GM19238 (cell line): Measurements from ENCODE around the gene GAS5.
"Not testable (repeated sequence)": the region's sequence is repeated elsewhere in the genome, so short reads cannot be mapped to it uniquely, and the experiment has no call there.

Experiments
- DNase-seq: peaks from one replicate; pipeline ENCODE4 v3.0.0; 2011; ENCODE audit warnings: low spot score; ENCODE audit not compliant: insufficient read length

The GAS5 gene

DNA sequence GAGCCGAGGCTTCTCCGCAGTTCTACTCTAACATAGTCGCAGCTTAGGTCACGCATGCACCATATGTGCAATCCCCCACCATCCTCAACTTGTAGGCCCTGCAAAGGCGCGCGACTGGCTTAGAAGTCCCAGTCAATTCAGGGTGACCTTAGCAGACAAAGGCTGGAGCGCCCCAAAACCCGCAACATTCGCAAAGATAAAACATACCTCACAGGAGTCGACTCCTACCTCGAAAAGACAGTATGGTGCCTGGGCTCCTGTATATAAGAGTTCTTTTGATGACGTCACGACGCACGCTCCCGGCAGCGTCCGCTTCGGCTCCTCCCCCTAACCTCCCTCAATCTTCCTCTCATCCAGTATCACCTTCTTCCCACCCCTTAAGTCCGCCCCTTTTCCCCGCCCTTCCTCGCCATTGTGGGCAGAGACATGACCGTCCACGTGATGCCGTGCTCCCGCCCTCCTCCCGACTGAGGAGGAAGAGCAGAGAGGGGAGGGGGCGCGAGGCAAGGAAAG lies at the start of gene GAS5:
TSS of gene GAS5 (minus strand) at position 237 of the 513 bp plus-strand sequence.
- peak; percentile 68 for DNase-seq

DNA sequence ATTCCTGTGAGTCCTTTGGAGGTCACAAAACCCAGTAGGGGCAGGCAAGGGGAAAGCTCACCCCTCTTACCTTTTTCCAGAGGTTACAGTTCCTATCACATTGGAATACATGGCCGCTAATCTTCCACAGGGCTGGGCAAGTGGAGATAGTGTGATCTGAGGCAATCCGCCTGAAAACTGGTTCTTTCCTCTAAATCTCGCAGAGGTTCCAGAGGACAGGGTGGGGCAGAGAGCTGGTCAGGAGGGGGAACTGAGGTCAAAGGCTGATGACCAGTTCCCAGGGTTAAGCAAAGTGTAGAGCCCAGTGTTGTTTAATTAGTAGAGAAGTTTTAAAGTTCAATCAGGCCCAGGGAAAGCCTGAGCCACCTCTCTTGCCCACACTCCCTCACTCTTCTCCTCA lies 49.4 kb upstream of the GAS5 start, which contains the start of gene SERPINC1:
TSS of gene SERPINC1 (minus strand) at position 179 of the 400 bp plus-strand sequence. CDS start at position 111, 68 bp downstream.
- no peak for DNase-seq

DNA sequence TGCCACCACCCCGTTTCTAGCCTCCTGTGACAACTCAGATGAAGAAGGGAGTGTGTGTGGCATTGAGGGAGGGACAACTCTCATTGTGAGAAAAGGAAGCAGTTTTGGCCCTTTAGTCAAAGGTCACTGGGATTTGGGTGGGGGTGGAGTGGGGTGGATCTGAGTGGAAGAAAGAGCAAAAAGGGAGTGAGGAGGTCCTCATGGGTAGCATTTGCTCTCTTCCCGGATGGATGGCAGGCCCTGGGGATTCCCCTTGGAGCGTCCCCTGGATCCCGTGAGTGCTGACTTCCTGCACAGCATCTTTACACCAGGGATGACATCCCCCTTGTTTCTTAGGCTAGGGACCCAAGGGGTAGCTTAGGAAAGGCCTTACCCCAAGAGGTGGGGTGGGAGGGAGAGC lies 48.9 kb upstream of the GAS5 start:
- no peak for DNase-seq

DNA sequence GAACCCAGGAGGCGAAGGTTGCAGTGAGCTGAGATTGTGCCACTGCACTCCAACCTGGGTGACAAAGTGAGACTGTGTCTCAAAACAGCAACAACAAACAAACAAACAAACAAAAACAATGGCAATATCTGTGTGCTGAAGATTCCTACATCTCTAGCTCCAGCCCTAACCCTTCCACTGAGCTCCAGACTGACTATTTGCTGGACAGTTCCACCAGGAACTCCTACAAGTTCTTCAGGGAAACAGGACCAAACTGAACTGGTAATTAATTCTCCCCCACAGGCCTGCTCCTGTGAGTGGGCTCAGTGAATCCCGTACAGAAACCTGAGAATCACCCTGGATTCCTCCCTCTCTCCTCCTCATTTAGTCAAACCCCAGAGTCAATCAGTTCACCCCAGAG lies 47.8 kb upstream of the GAS5 start:
- DNase-seq, result no peak

DNA sequence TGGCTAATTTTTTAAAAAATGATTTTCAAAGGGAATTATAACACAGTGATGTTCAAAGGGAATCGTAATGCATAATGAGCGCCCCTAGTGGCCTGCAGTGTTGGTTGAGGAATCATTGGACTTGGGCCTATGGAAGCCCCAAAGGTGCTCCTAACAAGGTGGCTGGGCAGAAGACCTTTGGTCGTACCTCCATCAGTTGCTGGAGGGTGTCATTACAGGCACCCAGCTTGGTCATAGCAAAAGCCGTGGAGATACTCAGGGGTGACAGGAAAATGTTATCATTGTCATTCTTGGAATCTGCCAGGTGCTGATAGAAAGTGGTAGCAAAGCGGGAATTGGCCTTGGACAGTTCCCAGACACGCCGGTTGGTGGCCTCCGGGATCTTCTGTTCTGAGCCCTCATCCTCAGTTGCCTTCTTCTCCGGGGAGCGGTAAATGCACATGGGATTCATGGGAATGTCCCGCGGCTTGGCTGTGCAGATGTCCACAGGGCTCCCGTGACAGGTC lies 46.6 kb upstream of the GAS5 start:
- DNase-seq, result peak; percentile 32

DNA sequence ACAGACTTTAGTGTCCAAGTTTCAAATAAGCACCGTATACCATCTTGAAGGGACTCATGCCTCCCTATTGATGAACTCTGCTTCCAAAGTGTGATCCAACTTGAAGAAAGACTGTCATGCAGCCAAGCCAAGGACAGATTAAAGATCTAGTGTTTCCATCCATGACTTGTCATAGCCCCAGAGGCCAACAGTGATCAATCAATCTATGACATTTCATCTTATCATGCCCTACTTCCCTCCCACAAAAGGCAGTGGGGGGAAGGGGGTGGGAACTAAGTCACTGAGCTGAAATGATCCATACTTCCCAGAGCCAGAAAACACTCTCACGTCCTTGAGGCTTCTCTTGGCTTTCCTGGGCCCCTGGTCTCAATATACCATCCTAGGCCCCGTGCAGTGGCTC lies 45.3 kb upstream of the GAS5 start:
- no peak for DNase-seq

DNA sequence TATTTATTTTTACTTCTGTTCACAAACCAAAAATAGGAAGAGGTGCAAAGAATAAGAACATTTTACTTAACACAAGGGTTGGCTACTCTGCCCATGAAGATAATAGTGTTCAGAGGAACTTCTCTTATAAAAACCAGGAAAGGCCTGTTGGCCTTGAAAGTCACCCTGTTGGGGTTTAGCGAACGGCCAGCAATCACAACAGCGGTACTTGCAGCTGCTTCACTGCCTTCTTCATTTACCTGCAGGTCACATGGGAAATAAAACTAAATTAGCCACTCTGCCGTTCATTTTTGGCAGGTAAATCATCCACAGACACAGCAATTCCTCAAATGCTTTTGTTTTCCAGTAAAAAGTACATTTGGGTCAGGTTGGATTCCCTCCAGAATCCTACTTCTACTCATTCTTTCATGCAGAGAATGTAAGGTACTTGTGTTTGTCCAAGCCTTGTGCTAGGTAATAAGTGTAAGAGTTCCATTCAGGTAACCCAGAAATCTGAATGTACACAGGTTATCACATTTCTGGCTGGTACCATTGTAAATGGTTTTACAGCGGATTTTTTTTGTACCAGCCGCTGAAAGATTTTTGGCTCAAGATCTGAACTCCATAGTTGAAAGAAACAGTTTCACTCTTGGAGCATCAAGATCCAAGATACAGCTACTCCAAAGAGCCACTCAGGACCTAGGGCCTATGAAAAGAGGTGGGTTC lies 36.2 kb upstream of the GAS5 start:
- no peak for DNase-seq

DNA sequence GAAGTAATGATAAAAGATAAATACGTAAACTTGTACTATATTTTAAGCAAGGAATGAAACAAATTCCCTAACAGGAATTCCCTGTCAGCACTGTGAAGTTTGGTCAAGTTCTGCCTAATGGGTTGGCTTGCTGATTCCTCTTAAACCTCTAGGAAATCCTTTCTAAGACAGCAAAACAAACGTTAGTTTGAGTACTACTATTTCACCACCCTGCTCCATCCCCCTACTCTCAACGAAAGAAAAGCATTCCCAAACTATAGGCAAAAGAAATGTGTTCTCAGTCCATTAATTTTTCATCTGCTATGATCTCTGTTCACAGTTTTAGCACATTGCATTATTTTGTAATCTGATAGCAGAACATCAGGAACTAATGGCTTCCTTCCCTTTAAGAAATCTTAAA lies 33.2 kb upstream of the GAS5 start:
- DNase-seq, result no peak

DNA sequence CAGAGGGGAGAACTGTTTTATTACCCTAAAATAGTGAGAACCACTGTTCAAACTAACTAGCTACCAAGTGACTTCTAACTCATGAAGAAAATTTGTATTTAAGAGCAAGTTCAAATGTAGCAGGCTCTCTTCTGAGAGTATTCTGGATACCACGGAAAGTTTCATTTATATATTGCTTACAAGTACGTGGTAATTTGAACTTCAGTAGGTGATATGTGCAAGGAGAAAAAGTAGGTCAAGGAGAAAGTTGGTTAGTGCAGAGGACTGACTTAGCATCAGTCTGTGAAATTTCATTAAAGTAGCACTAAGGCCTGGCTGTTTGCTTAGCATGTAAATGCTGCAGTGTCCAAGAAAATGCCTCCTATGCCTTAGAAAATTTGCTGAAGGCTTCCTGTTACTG lies 32.6 kb upstream of the GAS5 start:
- DNase-seq, result no peak

DNA sequence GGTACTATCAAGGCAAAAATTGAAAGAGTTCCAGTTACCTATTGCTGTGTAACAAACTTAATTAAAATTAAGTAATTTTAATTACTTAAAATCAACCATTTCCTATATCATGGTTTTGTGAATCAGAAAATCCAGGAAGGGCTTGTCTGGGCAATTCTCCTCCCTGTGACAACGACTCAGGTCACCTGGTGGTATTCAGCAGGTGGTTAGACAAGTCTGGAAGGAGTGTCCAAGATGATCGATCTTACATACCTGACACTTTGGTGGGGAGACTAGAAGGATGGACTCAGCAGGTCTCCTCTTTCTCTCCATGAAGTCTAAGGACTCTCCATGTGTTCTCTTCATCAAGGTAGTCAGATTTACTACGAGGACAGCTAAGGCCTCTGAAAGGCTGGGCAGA lies 26.4 kb upstream of the GAS5 start:
- DNase-seq, result no peak

DNA sequence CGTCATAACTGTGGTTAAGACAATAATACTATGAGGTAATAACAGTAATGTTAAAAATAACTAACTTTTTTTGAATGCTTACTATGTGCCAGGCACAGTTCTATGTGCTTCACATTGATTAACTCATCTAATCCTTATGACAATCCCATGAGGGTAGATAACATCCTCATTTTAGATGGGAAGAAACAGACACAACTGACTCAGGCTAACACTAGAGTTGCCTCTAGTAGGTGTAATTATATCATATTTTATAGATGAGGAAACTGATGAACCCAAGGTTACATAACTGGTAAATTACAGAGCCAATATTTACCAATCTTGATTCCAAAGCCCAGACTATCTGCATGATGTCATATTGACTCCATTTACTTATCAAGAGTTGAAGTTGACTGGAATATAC lies 25.8 kb upstream of the GAS5 start:
- DNase-seq, result no peak

DNA sequence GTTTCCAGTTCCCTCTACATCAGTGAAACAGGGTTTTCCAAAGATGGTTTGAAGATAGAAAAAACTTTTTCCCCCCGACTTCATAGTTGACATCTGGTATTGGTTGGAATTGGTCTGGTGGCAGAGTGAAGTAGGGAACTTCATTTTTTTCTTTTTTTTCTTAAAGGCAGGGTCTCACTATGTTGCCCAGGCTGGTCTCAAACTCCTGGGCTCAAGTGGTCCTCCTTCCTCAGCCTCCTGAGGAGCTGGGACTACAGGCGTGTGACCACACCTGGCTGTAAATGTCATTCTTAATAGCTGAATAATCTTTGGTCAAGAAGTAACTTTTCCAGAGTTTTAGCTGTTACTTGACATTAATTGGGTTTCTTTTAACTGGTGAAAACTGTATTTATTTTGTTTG lies 22.1 kb upstream of the GAS5 start:
- DNase-seq, result no peak

DNA sequence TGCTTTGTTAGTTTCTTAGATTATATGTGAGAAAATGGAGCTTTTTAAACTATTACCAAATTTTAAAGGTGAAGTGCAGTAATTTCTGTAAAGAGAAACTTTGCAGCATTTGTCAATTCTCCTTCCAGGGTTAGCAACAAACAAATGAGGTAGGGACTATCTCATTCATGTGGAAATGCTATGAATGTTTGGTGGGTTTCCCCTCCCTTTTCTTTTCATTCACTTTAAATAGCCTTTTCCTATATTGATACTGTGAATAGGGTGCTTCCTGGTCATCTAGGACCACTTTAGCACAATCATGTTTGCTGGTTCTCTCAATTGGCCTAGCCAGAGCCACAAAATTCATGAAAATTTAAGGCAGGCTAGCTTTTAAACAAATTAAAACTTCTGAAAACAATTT lies 21.0 kb upstream of the GAS5 start:
- no peak for DNase-seq

DNA sequence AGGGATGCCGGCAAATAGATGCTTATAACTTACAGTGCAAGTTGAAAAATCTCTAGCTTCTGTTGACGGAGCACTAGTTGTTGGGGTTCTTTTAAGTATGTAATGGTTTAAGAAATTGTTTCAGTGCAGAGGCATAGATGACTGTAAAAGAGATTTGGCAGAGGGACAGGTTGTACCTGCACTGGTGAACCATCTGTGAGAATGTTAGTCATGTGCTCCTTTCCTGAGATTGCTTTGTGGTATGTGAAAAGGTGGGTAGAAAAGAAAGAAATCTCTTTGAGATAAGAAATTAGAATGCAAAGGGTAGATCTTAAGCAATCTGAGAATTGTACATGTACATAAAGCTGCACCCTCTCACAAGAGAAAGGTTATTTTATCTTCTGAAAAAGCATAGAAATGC lies 19.8 kb upstream of the GAS5 start:
- DNase-seq, result no peak

DNA sequence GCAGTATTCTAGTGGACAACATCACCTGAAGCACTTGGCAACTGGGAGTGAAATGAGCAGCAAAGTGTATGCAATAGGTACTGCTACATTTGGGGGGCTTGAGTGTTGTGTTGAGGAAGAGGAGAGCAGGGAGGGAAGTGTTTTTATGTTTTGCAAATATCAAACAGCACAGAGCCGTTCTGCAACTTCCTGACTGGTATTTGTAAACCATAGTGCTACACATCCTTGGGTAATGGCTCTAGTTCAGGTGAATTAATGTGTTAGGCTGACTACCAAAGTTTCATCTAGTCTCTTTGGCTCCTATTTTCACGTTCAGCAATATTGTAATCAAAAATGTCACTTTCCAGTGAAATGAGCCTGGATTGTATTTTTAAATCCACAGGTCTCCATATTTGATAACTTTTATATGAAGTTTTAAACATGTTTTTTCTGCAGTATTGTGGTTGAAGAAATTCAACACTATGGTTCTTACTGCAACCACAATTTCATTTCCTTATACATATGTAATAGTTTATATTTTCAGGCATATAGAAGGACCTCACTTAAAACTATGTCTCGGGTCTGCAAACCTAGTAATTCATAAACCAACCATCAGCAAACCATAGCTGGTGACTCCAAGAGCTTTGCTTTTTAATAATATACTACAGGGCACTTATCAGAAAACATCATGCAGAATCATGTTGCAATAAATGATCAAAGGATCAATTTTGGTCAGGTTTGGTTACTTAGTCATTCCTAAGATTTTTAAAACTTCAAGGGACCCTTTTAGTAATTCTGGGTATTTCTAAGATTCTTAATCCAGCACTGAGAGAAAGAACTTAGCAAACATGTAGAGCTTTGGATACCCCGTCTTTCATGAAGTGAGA lies 19.2 kb upstream of the GAS5 start:
- no peak for DNase-seq

DNA sequence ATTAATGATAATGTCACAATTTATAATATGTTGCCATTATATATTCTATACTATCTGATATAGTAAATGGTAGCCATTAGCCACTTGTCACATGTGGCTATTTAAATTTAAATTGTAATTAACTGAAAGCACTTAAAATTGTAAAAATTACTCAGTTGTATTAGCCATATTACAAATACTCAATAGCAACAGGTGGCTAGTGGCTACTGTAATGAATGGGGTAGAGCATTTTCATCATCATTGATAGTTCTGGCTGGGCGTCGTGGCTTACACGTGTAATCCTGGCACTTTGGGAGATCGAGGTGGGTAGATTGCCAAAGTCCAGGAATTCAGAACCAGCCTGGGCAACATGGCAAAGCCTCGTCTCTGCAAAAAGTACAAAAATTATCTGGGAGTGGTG lies 16.9 kb upstream of the GAS5 start:
- no peak for DNase-seq

DNA sequence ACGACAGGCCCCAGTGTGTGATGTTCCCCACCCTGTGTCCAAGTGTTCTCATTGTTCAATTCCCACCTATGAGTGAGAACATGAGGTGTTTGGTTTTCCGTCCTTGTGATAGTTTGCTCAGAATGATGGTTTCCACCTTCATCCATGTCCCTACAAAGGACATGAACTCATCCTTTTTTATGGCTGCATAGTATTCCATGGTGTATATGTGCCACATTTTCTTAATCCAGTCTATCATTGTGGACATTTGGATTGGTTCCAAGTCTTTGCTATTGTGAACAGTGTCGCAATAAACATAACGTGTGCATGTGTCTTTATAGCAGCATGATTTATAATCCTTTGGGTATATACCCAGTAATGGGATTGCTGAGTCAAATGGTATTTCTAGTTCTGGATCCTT lies 13.3 kb upstream of the GAS5 start:
- DNase-seq, result not testable (repeated sequence)

DNA sequence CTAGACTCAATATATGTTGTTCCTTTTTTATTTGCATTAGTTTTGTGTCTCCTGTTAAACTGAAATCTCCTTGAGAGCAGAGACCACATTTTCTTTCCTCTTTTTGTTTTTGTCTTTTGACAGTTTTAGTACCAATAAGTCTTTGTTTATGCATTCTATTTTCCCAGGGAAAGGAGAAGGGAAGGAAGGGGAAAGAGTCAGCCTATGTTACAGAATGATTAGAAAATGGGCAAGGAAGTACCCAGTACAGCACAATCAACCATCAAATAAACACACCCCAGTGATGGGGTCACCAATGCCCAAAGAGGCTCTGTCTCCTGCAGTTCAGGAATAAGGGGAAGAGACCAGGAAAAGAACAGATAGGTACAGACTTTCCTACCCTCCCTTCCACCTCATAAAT lies 10.5 kb upstream of the GAS5 start:
- no peak for DNase-seq

DNA sequence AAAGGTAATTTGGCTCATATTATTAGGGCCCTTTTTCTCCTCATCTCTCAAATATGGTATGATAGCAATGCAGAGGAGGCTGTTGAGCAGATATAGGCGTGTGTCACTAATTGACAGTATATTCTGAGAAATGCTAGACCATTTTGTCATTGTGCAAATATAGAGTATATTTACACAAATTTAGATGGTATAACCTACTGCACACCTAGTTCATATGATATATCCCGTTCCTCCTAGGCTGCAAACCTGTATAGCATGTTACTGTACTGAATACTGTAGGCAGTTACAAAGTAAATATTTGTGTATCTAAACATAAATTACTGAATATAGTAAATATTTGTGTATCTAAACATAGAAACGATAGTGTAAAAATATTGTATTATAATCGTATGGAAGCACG lies 8.9 kb upstream of the GAS5 start:
- no peak for DNase-seq

DNA sequence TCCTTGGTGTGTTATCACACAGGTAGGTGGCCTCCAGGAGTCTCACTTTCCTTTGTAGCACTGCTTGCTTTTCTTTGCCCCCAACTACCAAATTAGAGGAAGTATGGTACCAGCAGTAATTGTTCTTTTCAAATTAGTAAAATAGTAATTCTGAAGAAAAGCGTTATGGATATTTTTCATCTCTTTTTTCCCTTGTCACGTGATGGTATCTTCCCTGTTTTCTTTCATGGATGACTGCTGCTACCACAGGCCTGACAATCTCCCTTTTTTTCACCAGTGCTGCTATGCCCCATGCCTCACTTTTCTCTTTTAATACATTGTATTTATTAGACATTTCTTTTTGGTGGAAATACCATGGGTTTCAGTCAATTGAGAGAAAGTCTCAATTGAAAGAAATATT lies 3.7 kb upstream of the GAS5 start:
- no peak for DNase-seq

DNA sequence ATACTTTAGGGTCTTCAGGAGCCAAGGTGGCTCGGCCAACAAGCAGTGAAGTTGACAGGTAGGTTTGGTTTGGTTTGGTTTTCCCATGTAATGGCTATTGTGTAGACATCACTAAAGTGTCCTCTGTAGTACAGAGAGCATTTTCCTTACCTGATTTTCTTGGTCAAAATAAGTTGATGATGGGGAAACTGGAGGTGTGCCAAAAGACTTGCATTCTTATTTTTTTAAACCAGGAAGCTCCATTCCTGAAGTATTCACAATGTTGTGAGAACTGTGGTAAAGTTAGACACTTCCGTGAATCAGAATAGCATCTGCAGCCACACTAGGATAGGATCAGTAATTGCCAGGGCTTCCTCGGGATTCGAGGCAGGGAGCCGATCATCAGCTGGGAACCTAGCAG lies 3.3 kb upstream of the GAS5 start:
- no peak for DNase-seq
